ENCODE measurements around the gene SIL1.

DNA sequence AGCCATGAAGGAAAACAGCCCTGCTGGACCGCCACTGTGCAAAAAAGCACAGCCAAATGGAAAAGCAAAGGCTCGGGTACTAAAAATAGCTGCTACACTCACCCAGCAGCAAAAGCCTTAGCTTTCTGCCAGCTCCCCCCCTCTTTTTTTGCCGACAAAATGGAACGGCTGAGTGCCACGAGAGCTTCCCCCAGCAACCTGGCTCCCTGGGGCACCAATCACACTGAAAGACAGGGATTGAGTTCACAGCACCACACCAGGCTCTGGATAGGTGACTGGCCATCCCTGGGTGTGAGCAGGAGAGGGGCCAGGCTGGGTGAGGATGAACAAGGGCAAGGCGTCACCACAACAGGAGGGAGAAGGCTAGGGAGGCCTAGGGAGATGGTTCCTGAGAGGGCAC lies 66.7 kb downstream of the SIL1 start:
- TF ChIP-seq CTCF (IDR thresholded peaks at IDR 0.05; ENCODE audit: low read length) (no peak), EZH2 (IDR thresholded peaks at IDR 0.05; ENCODE audit: borderline replicate concordance, low read length) (no peak)

Measured in OCI-LY1 (cell line).